Omental fat pad (tissue), 4 donors: ENCODE results near the gene ICAM2. TPM values are rescaled to one million over a fixed set of nuclear protein-coding genes. Genes with fewer than 3 reads are reported as not detected.

Experiments used
- ATAC-seq: fragments of 150-250 bp; one replicate; pipeline ENCODE4 v1.9.1; 2016; ENCODE audit warnings: mild to moderate bottlenecking, moderate library complexity; ENCODE audit not compliant: low FRiP score
- DNase-seq: peaks from one replicate; pipeline ENCODE4 v3.0.0-alpha.2; 2019; ENCODE audit warnings: low spot score
- total RNA-seq, 4 donors: library from RNA; depleted of rRNA; stranded (reverse); fragments of >200 nt; gene quantifications; one replicate each; pipeline ENCODE4 v1.1.0, GENCODE V29; 2016
- TF ChIP-seq, protein P1 (sequence below), 3 donors: fragments of 450-650 bp; IDR thresholded peaks; one replicate each; pipeline ENCODE4 v1.5.1; 2016 to 2017; ENCODE audit warnings: antibody characterized with exemption in 3 of 3, mild to moderate bottlenecking in 3 of 3, moderate library complexity in 2 of 3

Gene ICAM2
- total RNA-seq, 4 donors from 2014 or later = 57.7 to 252 (median 137) TPM

DNA sequence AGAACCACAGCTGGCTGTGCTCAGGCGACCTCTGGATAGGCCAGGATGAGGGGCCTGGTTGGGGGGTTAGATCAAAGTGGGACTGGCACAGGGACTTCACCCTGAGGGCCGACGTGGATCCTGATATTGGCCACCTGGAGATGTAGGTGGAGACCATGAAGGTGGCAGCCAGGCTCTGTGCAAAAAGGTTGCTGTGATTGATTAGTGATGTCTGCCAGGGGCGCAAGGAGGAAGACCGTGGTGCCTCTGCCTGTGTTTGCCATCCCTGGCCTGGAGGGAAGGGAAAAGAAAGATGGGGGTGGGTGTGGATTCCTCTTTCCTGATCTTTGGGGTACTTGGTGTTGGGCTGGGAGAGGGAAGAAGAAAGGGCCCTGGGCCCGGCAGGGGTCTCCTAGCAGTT, 47.2 kb downstream of the ICAM2 start:
- TF ChIP-seq, protein P1, sequence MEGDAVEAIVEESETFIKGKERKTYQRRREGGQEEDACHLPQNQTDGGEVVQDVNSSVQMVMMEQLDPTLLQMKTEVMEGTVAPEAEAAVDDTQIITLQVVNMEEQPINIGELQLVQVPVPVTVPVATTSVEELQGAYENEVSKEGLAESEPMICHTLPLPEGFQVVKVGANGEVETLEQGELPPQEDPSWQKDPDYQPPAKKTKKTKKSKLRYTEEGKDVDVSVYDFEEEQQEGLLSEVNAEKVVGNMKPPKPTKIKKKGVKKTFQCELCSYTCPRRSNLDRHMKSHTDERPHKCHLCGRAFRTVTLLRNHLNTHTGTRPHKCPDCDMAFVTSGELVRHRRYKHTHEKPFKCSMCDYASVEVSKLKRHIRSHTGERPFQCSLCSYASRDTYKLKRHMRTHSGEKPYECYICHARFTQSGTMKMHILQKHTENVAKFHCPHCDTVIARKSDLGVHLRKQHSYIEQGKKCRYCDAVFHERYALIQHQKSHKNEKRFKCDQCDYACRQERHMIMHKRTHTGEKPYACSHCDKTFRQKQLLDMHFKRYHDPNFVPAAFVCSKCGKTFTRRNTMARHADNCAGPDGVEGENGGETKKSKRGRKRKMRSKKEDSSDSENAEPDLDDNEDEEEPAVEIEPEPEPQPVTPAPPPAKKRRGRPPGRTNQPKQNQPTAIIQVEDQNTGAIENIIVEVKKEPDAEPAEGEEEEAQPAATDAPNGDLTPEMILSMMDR (IDR thresholded peaks at IDR 0.05) = no peak
- ATAC-seq (no peak), DNase-seq (no peak)

DNA sequence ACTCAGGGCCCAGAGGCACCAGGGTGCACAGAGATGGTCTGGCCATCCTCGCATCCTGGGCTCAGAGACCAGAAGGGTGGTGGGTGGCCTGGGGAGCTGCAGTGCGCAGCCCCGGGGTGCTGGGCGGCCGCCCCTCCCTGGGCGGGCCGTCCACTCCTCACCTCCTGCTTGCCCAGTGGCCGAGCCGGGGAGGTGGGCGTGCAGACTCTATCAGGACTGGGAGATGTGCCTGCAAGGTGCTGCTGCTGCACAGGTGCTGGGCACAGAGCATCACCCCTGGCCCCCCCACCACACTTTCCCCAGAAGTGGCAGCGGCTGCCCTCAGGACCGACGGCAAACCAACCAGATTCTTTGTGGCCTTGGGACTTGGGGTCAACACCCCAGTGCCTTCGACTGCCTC, 47.6 kb downstream of the ICAM2 start, which contains the start of gene SCN4A:
Gene SCN4A, minus strand, starts transcription at position 123 of the 400 bp plus-strand sequence. Its CDS starts 77 bp downstream, at position 46.
- ATAC-seq = no peak
- TF ChIP-seq, protein P1 (IDR thresholded peaks at IDR 0.05) = no peak
- no peak for DNase-seq

DNA sequence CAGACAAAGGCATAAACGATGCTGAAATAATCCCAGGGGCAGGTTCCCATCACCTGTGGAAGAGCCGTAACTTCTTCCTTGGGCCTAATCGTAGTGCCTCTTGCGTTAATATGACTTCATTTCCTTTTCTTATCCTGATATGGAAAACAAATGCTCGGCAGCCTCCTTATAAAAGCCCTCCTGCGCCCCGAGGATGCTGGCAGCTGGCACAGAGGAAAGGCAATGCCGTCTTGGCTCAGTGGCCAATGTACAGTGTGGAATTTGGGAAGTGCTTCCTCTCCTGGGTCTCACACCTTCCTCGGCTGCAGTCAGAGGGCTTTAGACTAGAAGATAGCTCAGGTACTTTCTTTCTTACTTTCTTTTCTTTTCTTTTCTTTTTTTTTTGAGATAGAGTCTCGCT, 51.2 kb downstream of the ICAM2 start:
- DNase-seq (no peak), ATAC-seq (no peak)
- TF ChIP-seq, protein P1 (IDR thresholded peaks at IDR 0.05) = no peak

DNA sequence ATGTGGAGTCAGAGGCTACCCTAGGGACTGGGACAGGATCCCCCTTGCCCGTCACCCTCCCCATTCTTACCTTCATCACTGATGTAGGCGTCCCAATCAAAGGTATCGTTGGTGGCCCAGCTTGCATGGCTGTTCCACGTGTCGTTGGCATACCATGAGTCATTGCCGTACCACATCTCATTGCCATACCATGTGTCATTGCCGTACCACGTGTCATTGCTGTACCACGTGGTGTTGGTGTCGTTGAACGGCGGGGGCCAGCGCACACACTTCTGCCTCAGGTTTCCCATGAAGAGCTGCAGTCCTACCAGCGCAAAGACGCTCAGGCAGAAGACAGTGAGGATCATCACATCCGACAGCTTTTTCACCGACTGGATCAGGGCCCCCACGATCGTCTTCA, 52.5 kb downstream of the ICAM2 start:
- ATAC-seq (no peak), DNase-seq (no peak)
- TF ChIP-seq, protein P1 (IDR thresholded peaks at IDR 0.05) = no peak

DNA sequence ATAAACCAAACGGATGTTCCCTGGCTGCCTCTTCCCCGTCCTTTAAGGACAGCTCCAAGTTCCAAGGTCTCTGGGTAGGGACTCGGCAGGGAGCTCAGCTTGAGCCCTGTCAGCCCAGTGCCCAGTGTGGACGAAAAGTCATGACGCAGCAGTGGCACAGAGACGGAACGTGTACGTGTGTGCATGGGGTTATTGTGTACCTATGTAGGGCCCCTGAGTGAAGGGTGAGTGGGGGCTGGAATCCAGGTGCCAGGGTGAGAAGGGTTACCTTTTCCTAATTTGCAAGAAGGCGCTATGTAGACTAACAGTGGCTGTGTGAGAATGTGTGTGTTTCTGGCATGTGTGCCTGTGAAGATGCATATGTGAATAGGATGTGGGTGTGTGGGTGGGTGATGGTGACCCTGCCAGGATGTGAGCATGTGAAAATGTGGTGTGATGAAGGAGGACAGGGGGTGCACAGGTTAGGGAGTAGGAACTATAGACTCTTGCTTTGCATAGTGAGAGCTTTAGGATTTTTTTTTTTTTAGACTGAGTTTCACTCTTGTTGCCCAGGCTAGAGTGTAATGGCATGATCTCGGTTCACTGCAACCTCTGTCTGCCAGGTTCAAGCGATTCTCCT, 53.7 kb downstream of the ICAM2 start:
- TF ChIP-seq, protein P1 (IDR thresholded peaks at IDR 0.05) = no peak
- DNase-seq = no peak
- ATAC-seq = no peak

DNA sequence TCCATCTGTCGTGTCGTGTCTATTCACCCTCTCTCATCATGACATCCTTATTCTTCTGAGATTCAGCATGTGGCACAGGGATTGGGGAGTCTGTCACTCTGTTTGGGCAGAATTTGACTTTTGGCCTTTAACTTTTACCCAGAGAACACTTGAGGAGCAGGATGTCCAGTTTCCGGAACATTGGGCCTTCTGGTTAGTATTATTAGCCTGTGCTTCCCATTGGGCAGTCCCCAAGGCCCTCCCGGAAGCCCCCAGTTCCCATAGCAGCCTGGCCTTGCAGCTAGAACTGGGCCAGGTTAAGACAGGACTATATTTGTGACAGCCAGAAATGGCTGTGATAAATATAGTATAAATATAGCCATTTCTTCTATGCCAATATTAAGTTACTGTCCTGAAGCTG, 57.3 kb downstream of the ICAM2 start:
- no peak for DNase-seq
- no peak for ATAC-seq
- TF ChIP-seq, protein P1 (IDR thresholded peaks at IDR 0.05) = no peak

DNA sequence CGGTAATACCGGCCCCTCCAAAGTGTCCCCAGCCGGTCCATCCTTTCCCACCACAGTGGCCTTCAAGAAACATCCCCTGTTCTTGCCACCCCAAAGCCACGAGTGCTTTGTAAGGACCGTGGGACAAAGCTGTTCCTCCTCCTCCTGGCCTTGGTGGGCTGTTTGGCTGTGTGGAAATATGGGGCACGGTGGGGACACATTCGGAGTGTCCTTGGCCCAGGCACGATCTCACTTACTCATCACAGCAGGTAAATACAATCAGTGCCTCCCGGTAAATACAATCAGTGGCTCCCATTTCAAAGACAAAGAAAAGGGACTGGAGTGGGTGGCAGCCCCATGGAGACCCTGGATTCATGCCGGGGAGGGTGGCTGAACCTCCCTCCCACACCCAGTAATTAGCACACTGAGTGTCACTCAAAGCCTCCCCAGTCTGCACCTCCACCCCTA, 58.1 kb downstream of the ICAM2 start:
- DNase-seq (no peak), ATAC-seq (no peak)
- TF ChIP-seq, protein P1 (IDR thresholded peaks at IDR 0.05) = no peak
